SJCRH30 (cell line): ENCODE data around the gene C2orf92. TPM values are rescaled to one million over a fixed set of nuclear protein-coding genes. Genes with fewer than 3 reads are reported as not detected.

Experiments
- DNase-seq, 2 experiments: peaks; one replicate each; pipeline ENCODE4 v3.0.0-alpha.2; 2015 to 2020
- H3K27ac ChIP-seq: fragments of 250-450 bp; sonication (Bioruptor Pico); 2 replicates; pipeline ENCODE4 v1.5.1; 2020; ENCODE audit warnings: mild to moderate bottlenecking, moderate library complexity
- H3K27me3 ChIP-seq: fragments of 250-450 bp; sonication (Bioruptor Pico); 2 replicates; pipeline ENCODE4 v1.5.1; 2020; ENCODE audit warnings: mild to moderate bottlenecking, moderate library complexity
- H3K36me3 ChIP-seq: fragments of 250-450 bp; sonication (Bioruptor Pico); 2 replicates; pipeline ENCODE4 v1.5.1; 2020; ENCODE audit warnings: mild to moderate bottlenecking, moderate library complexity
- H3K4me1 ChIP-seq: fragments of 250-450 bp; sonication (Bioruptor Pico); 2 replicates; pipeline ENCODE4 v1.5.1; 2020; ENCODE audit warnings: mild to moderate bottlenecking, moderate library complexity
- H3K4me3 ChIP-seq: fragments of 250-450 bp; sonication (Bioruptor Pico); 2 replicates; pipeline ENCODE4 v1.5.1; 2020; ENCODE audit warnings: mild to moderate bottlenecking, moderate library complexity
- H3K9me3 ChIP-seq: fragments of 250-450 bp; sonication (Bioruptor Pico); replicated peaks from 2 replicates; pipeline ENCODE4 v1.5.1; 2020; ENCODE audit warnings: mild to moderate bottlenecking, moderate library complexity
- total RNA-seq: library from RNA; depleted of rRNA; stranded (reverse); fragments of >200 nt; shearing (Covaris generic); gene quantifications from 2 replicates; pipeline ENCODE4 v1.2.3, GENCODE V29; 2014

C2orf92 gene
- total RNA-seq, 1 experiment from 2014 or later = 1.3 TPM

GRCh38 chr2:97732436-97733340, 63.2 kb downstream of the C2orf92 start:
- Histone ChIP-seq H3K9me3 (peaks cover 7% of the 10 kb centered on the region; the same call in 1 of the 2 replicates), H3K4me3 (no peak overlapping the region), H3K27ac (no peak overlapping the region), H3K27me3 (no peaks in the 10 kb centered on the region), H3K4me1 (peaks cover 2% of the 10 kb centered on the region; the same call in 1 of the 2 replicates), H3K36me3 (no peaks in the 10 kb centered on the region)
- no peak for DNase-seq

- Histone ChIP-seq H3K4me3 (no peak overlapping the region), H3K27me3 (no peaks in the 10 kb centered on the region), H3K9me3 (peaks cover 7% of the 10 kb centered on the region; the same call in 1 of the 2 replicates), H3K36me3 (no peaks in the 10 kb centered on the region), H3K27ac (no peak overlapping the region), H3K4me1 (no peaks in the 10 kb centered on the region)
- DNase-seq = no peak
These were observed 64.0 kb downstream of the C2orf92 start for GRCh38 chr2:97733341-97734035.

- no peak for DNase-seq
These were observed 64.8 kb downstream of the C2orf92 start for GRCh38 chr2:97734061-97735051.

GRCh38 chr2:97735161-97735561, 65.6 kb downstream of the C2orf92 start:
- H3K9me3 ChIP-seq = peaks cover 4% of the 10 kb centered on the region; the same call in 1 of the 2 replicates
- H3K4me1 ChIP-seq = no peaks in the 10 kb centered on the region
- no peak overlapping the region for H3K27ac ChIP-seq
- H3K36me3 ChIP-seq = no peaks in the 10 kb centered on the region
- H3K27me3 ChIP-seq = no peaks in the 10 kb centered on the region
- H3K4me3 ChIP-seq = no peak overlapping the region
- DNase-seq = no peak

More at GRCh38 chr2:97734061-97735051, 64.8 kb downstream of the C2orf92 start:
- H3K27me3 ChIP-seq = no peaks in the 10 kb centered on the region
- H3K36me3 ChIP-seq = no peaks in the 10 kb centered on the region
- H3K4me3 ChIP-seq = no peak overlapping the region
- no peak overlapping the region for H3K27ac ChIP-seq
- H3K9me3 ChIP-seq = peaks cover 7% of the 10 kb centered on the region; the same call in 1 of the 2 replicates
- no peaks in the 10 kb centered on the region for H3K4me1 ChIP-seq

GRCh38 chr2:97736185-97736584, 66.7 kb downstream of the C2orf92 start:
- peaks cover 3% of the 10 kb centered on the region; the same call in 1 of the 2 replicates for H3K4me1 ChIP-seq
- no peak overlapping the region for H3K27ac ChIP-seq
- no peaks in the 10 kb centered on the region for H3K36me3 ChIP-seq
- DNase-seq = no peak
- no peak overlapping the region for H3K4me3 ChIP-seq
- H3K27me3 ChIP-seq = no peaks in the 10 kb centered on the region
- H3K9me3 ChIP-seq = no peaks in the 10 kb centered on the region

GRCh38 chr2:97736608-97737330, 67.3 kb downstream of the C2orf92 start:
- Histone ChIP-seq H3K27me3 (no peaks in the 10 kb centered on the region), H3K9me3 (no peaks in the 10 kb centered on the region), H3K4me3 (no peak overlapping the region), H3K27ac (no peak overlapping the region), H3K36me3 (no peaks in the 10 kb centered on the region), H3K4me1 (peaks cover 4% of the 10 kb centered on the region; the same call in 1 of the 2 replicates)
- DNase-seq = no peak

- no peak overlapping the region for H3K27ac ChIP-seq
- no peaks in the 10 kb centered on the region for H3K27me3 ChIP-seq
- H3K4me1 ChIP-seq = peaks cover 4% of the 10 kb centered on the region; the same call in 1 of the 2 replicates
- H3K4me3 ChIP-seq = no peak overlapping the region
- no peaks in the 10 kb centered on the region for H3K9me3 ChIP-seq
- no peak for DNase-seq
- H3K36me3 ChIP-seq = no peaks in the 10 kb centered on the region
These were observed 68.1 kb downstream of the C2orf92 start for GRCh38 chr2:97737421-97738178.

- H3K36me3 ChIP-seq = no peaks in the 10 kb centered on the region
- H3K27ac ChIP-seq = no peak overlapping the region
- H3K4me1 ChIP-seq = peaks cover 4% of the 10 kb centered on the region; the same call in 1 of the 2 replicates
- H3K27me3 ChIP-seq = no peaks in the 10 kb centered on the region
- no peak overlapping the region for H3K4me3 ChIP-seq
- H3K9me3 ChIP-seq = no peaks in the 10 kb centered on the region
- DNase-seq = no peak
These were observed 68.9 kb downstream of the C2orf92 start for GRCh38 chr2:97738179-97739019.

- Histone ChIP-seq H3K4me1 (peaks cover 4% of the 10 kb centered on the region; the same call in 1 of the 2 replicates), H3K27me3 (no peaks in the 10 kb centered on the region), H3K36me3 (no peaks in the 10 kb centered on the region), H3K4me3 (no peak overlapping the region), H3K27ac (no peak overlapping the region), H3K9me3 (no peaks in the 10 kb centered on the region)
- DNase-seq = no peak
These were observed 69.7 kb downstream of the C2orf92 start for GRCh38 chr2:97739020-97739892.

GRCh38 chr2:97739893-97740245, 70.4 kb downstream of the C2orf92 start:
- DNase-seq = no peak

GRCh38 chr2:97740590-97741182, 71.2 kb downstream of the C2orf92 start:
- H3K9me3 ChIP-seq = no peaks in the 10 kb centered on the region
- H3K27ac ChIP-seq = peak overlapping the region; percentile 49; the same call in 1 of the 2 replicates
- no peaks in the 10 kb centered on the region for H3K27me3 ChIP-seq
- no peaks in the 10 kb centered on the region for H3K36me3 ChIP-seq
- peak overlapping the region; percentile 44 for H3K4me3 ChIP-seq
- H3K4me1 ChIP-seq = peaks cover 4% of the 10 kb centered on the region; the same call in 1 of the 2 replicates
- DNase-seq = peak; percentile 70 to 80

More at GRCh38 chr2:97739893-97740245, 70.4 kb downstream of the C2orf92 start:
- Histone ChIP-seq H3K4me1 (peaks cover 4% of the 10 kb centered on the region; the same call in 1 of the 2 replicates), H3K4me3 (no peak overlapping the region), H3K9me3 (no peaks in the 10 kb centered on the region), H3K27me3 (no peaks in the 10 kb centered on the region), H3K36me3 (no peaks in the 10 kb centered on the region), H3K27ac (no peak overlapping the region)
